HuH-7 (cell line): ENCODE data around the gene ZNF358.

Experiments
- DNase-seq: peaks from one replicate; pipeline ENCODE4 v3.0.0; 2011; ENCODE audit warnings: low spot score

ZNF358 gene

GRCh38 chr19:7515645-7516151 is at the start of gene ZNF358:
ZNF358 (plus strand) TSS chr19:7516103; CDS start chr19:7519243, 3,140 bp downstream.
- DNase-seq, result peak; percentile 87

- no peak for DNase-seq
Measured at GRCh38 chr19:7467009-7467989, 48.6 kb upstream of the ZNF358 start.

- no peak for DNase-seq
Measured at GRCh38 chr19:7468840-7469239, 47.1 kb upstream of the ZNF358 start.

GRCh38 chr19:7469669-7470285 is 46.1 kb upstream of the ZNF358 start:
- no peak for DNase-seq

- no peak for DNase-seq
Measured at GRCh38 chr19:7470540-7471305, 45.2 kb upstream of the ZNF358 start.

GRCh38 chr19:7471696-7472615 is 43.9 kb upstream of the ZNF358 start:
- no peak for DNase-seq

GRCh38 chr19:7475665-7476064 is 40.2 kb upstream of the ZNF358 start:
- DNase-seq, result no peak

- no peak for DNase-seq
Measured at GRCh38 chr19:7476241-7476640, 39.7 kb upstream of the ZNF358 start.

GRCh38 chr19:7476777-7477494 is 39.0 kb upstream of the ZNF358 start:
- no peak for DNase-seq

GRCh38 chr19:7477758-7478157 is 38.1 kb upstream of the ZNF358 start:
- DNase-seq, result no peak

GRCh38 chr19:7478173-7478842 is 37.6 kb upstream of the ZNF358 start:
- no peak for DNase-seq

GRCh38 chr19:7478843-7479227 is 37.1 kb upstream of the ZNF358 start:
- no peak for DNase-seq

GRCh38 chr19:7480222-7480969 is 35.5 kb upstream of the ZNF358 start:
- DNase-seq, result no peak

- no peak for DNase-seq
Measured at GRCh38 chr19:7480970-7481255, 35.0 kb upstream of the ZNF358 start.

- DNase-seq, result no peak
Measured at GRCh38 chr19:7482584-7483439, 33.1 kb upstream of the ZNF358 start.

GRCh38 chr19:7483720-7484201 is 32.1 kb upstream of the ZNF358 start:
- no peak for DNase-seq

- no peak for DNase-seq
Measured at GRCh38 chr19:7486923-7487322, 29.0 kb upstream of the ZNF358 start.

GRCh38 chr19:7488736-7489353 is 27.1 kb upstream of the ZNF358 start, which contains the start of gene PEX11G:
PEX11G (minus strand) TSS chr19:7489035; CDS start chr19:7489010, 25 bp downstream.
- DNase-seq, result no peak
